H9 (cell line): ENCODE data around the gene RTF2. TPM values are rescaled to one million over a fixed set of nuclear protein-coding genes. Genes with fewer than 3 reads are reported as not detected.
A peak's percentile ranks its signal among the peaks of the same experiment; 100 is the strongest.

Source experiments
- DNase-seq: peaks from one replicate; pipeline ENCODE4 v3.0.0-alpha.2; 2017
- H2AFZ ChIP-seq: one replicate; pipeline ENCODE4 v1.6.1; 2013; ENCODE audit warnings: mild to moderate bottlenecking, low read length, control low read depth, moderate library complexity
- H2AK5ac ChIP-seq: 2 replicates; pipeline ENCODE4 v1.6.1; 2013; ENCODE audit warnings: low read length, control low read depth, mixed read lengths; ENCODE audit not compliant: insufficient read length
- H2BK120ac ChIP-seq: one replicate; pipeline ENCODE4 v1.6.1; 2013; ENCODE audit warnings: low read depth, mild to moderate bottlenecking, low read length, control low read depth, inconsistent platforms; ENCODE audit not compliant: poor library complexity, severe bottlenecking
- H2BK12ac ChIP-seq: 2 replicates; pipeline ENCODE4 v1.6.1; 2013; ENCODE audit warnings: low read length, control low read depth, mixed read lengths, low read depth; ENCODE audit not compliant: insufficient read length
- H2BK15ac ChIP-seq: 2 replicates; pipeline ENCODE4 v1.6.1; 2013; ENCODE audit warnings: low read depth, low read length, control low read depth
- H2BK20ac ChIP-seq: one replicate; pipeline ENCODE4 v1.6.1; 2013; ENCODE audit warnings: low read depth, mild to moderate bottlenecking, low read length, control low read depth, inconsistent platforms; ENCODE audit not compliant: poor library complexity, severe bottlenecking
- H2BK5ac ChIP-seq: 2 replicates; pipeline ENCODE4 v1.6.1; 2013; ENCODE audit warnings: low read length, control low read depth, mixed read lengths; ENCODE audit not compliant: insufficient read length
- H3K14ac ChIP-seq: 2 replicates; pipeline ENCODE4 v1.6.1; 2013; ENCODE audit warnings: low read length, control low read depth; ENCODE audit not compliant: insufficient read depth
- H3K18ac ChIP-seq: 2 replicates; pipeline ENCODE4 v1.6.1; 2013; ENCODE audit warnings: low read depth, mild to moderate bottlenecking, mixed read lengths, low read length, control low read depth; ENCODE audit not compliant: insufficient read length
- H3K23ac ChIP-seq: 2 replicates; pipeline ENCODE4 v1.6.1; 2013; ENCODE audit warnings: low read length, control low read depth, mixed read lengths, low read depth; ENCODE audit not compliant: insufficient read length
- H3K23me2 ChIP-seq: 2 replicates; pipeline ENCODE4 v1.6.1; 2013; ENCODE audit warnings: low read depth, mild to moderate bottlenecking, mixed read lengths, low read length, control low read depth; ENCODE audit not compliant: insufficient read length, poor library complexity, severe bottlenecking
- H3K27ac ChIP-seq: 2 replicates; pipeline ENCODE4 v1.5.1; 2013; ENCODE audit warnings: low read length, control low read depth, mixed read lengths, low read depth; ENCODE audit not compliant: insufficient read length
- H3K27me3 ChIP-seq: 2 replicates; pipeline ENCODE4 v1.6.1; 2013; ENCODE audit warnings: low read length, control low read depth, inconsistent platforms; ENCODE audit not compliant: insufficient read depth
- H3K4ac ChIP-seq: 2 replicates; pipeline ENCODE4 v1.6.1; 2013; ENCODE audit warnings: low read depth, mild to moderate bottlenecking, control low read depth, inconsistent platforms, low read length, moderate library complexity
- H3K4me1 ChIP-seq: 2 replicates; pipeline ENCODE4 v1.6.1; 2013; ENCODE audit warnings: low read length, control low read depth, inconsistent platforms; ENCODE audit not compliant: insufficient read depth
- H3K4me2 ChIP-seq: 2 replicates; pipeline ENCODE4 v1.6.1; 2013; ENCODE audit warnings: low read length, control low read depth, mixed read lengths; ENCODE audit not compliant: insufficient read length, insufficient read depth
- H3K56ac ChIP-seq: 2 replicates; pipeline ENCODE4 v1.6.1; 2013; ENCODE audit warnings: low read depth, mild to moderate bottlenecking, mixed read lengths, low read length, control low read depth; ENCODE audit not compliant: insufficient read length
- H3K79me1 ChIP-seq: 2 replicates; pipeline ENCODE4 v1.6.1; 2013; ENCODE audit warnings: low read depth, mild to moderate bottlenecking, moderate library complexity, low read length, control low read depth, inconsistent platforms; ENCODE audit not compliant: insufficient read depth, poor library complexity, severe bottlenecking
- H3K79me2 ChIP-seq: 2 replicates; pipeline ENCODE4 v1.6.1; 2013; ENCODE audit warnings: low read length, control low read depth, inconsistent platforms; ENCODE audit not compliant: insufficient read depth
- H3K9ac ChIP-seq: 2 replicates; pipeline ENCODE4 v1.6.1; 2013; ENCODE audit warnings: low read length, control low read depth, mixed read lengths; ENCODE audit not compliant: insufficient read length; ENCODE audit errors: extremely low read depth
- H3K9me3 ChIP-seq: one replicate; pipeline ENCODE4 v1.6.1; 2013; ENCODE audit warnings: low read depth, low read length, inconsistent platforms; ENCODE audit not compliant: control insufficient read depth
- H3T11ph ChIP-seq: one replicate; pipeline ENCODE4 v1.6.1; 2013; ENCODE audit warnings: mild to moderate bottlenecking, low read length, control low read depth, inconsistent platforms
- H4K20me1 ChIP-seq: one replicate; pipeline ENCODE4 v1.6.1; 2013; ENCODE audit not compliant: control insufficient read depth, insufficient read length, insufficient read depth
- H4K5ac ChIP-seq: 2 replicates; pipeline ENCODE4 v1.6.1; 2013; ENCODE audit warnings: low read depth, mild to moderate bottlenecking, mixed read lengths, low read length, control low read depth; ENCODE audit not compliant: insufficient read length
- H4K8ac ChIP-seq: replicated peaks from 2 replicates; pipeline ENCODE4 v1.6.1; 2013; ENCODE audit warnings: low read length, control low read depth, mixed read lengths, low read depth; ENCODE audit not compliant: insufficient read length
- H4K91ac ChIP-seq: 2 replicates; pipeline ENCODE4 v1.6.1; 2013; ENCODE audit warnings: low read depth, mild to moderate bottlenecking, moderate library complexity, mixed read lengths, low read length, control low read depth; ENCODE audit not compliant: insufficient read length
- H3K27ac Mint-ChIP-seq, 3 experiments: 2 replicates in 2 of 3; 3 replicates in 1 of 3; pipeline ENCODE4 v1.8.0; 2020 to 2021; ENCODE audit warnings: mixed read lengths in 3 of 3, mild to moderate bottlenecking in 1 of 3, moderate library complexity in 1 of 3
- H3K27me3 Mint-ChIP-seq: 2 replicates; pipeline ENCODE4 v1.8.0; 2021; ENCODE audit warnings: low read depth, mild to moderate bottlenecking, moderate library complexity, mixed read lengths
- H3K36me3 Mint-ChIP-seq, 3 experiments: 2 replicates in 2 of 3; 3 replicates in 1 of 3; pipeline ENCODE4 v1.8.0; 2020 to 2021; ENCODE audit warnings: low read depth in 3 of 3, mixed read lengths in 3 of 3; ENCODE audit not compliant: insufficient read depth in 1 of 3
- H3K4me1 Mint-ChIP-seq, 2 experiments: 2 replicates each; pipeline ENCODE4 v1.8.0; 2020; ENCODE audit warnings: mixed read lengths in 2 of 2
- H3K4me3 Mint-ChIP-seq, 2 experiments: 2 replicates in 1 of 2; 3 replicates in 1 of 2; pipeline ENCODE4 v1.8.0; 2020 to 2021; ENCODE audit warnings: mild to moderate bottlenecking in 2 of 2, mixed read lengths in 2 of 2, moderate library complexity in 1 of 2
- H3K9me3 Mint-ChIP-seq, 2 experiments: 2 replicates in 1 of 2; 3 replicates in 1 of 2; pipeline ENCODE4 v1.8.0; 2020; ENCODE audit warnings: mild to moderate bottlenecking in 2 of 2, mixed read lengths in 2 of 2, moderate library complexity in 1 of 2
- CTCF ChIP-seq: fragments of 200-600 bp; sonication (generic); conservative IDR thresholded peaks from 3 replicates; pipeline ENCODE4 v1.8.0; 2021; ENCODE audit warnings: antibody characterized with exemption, mild to moderate bottlenecking
- WGBS: extraction: QIAGEN DNeasy Blood & Tissue Kit; methylation state at CpG from one replicate; pipeline ENCODE4 v1.1.7; 2013; ENCODE audit warnings: missing lambda C conversion rate, low lambda C conversion rate, mixed read lengths; ENCODE audit not compliant: insufficient read length; ENCODE audit errors: extremely low coverage; 5-methylcytosine and 5-hydroxymethylcytosine counted together
- total RNA-seq: library from RNA; stranded (reverse); gene quantifications from 2 replicates; pipeline ENCODE4 v1.2.1, GENCODE V29; 2021

The RTF2 gene
- total RNA-seq, 1 experiment from 2014 or later = 62.6 TPM

- no CpG with 5 or more reads among the region's 8 CpGs for WGBS
- Histone ChIP-seq H4K20me1 (no peaks in the 10 kb centered on the region), H3K56ac (no peak overlapping the region), H2BK20ac (no peak overlapping the region), H3K9ac (no peak overlapping the region), H3K23ac (no peak overlapping the region), H3T11ph (no peak overlapping the region), H3K4ac (no peak overlapping the region), H3K27me3 (peaks cover 2% of the 10 kb centered on the region; the same call in 1 of the 2 replicates), H3K27ac (no peak overlapping the region), H2AK5ac (no peak overlapping the region), H3K23me2 (no peaks in the 10 kb centered on the region), H2BK120ac (no peak overlapping the region), H4K91ac (no peak overlapping the region), H2AFZ (no peak overlapping the region), H2BK5ac (no peak overlapping the region), H2BK12ac (no peak overlapping the region), H3K4me1 (no peaks in the 10 kb centered on the region), H3K9me3 (no peaks in the 10 kb centered on the region), H3K18ac (no peak overlapping the region), H3K79me2 (no peaks in the 10 kb centered on the region), H4K5ac (no peak overlapping the region), H3K79me1 (no peaks in the 10 kb centered on the region), H2BK15ac (no peak overlapping the region), H3K4me2 (no peak overlapping the region), H4K8ac (no peak overlapping the region), H3K14ac (no peak overlapping the region)
- Mint-ChIP-seq H3K9me3 (no peaks in the 10 kb centered on the region), H3K27me3 (peaks cover 60% of the 10 kb centered on the region), H3K4me1 (no peaks in the 10 kb centered on the region), H3K36me3 (no peaks in the 10 kb centered on the region), H3K27ac (peak overlapping the region in 1 of 3 experiments; percentile 59; a peak in 1 of 7 replicates), H3K4me3 (no peak overlapping the region)
- DNase-seq = no peak
- no peak for TF ChIP-seq CTCF
Measured at GRCh38 chr20:56428881-56429280, 39.5 kb upstream of the RTF2 start.
